ENCODE measurements around the gene PRDM15.

DNA sequence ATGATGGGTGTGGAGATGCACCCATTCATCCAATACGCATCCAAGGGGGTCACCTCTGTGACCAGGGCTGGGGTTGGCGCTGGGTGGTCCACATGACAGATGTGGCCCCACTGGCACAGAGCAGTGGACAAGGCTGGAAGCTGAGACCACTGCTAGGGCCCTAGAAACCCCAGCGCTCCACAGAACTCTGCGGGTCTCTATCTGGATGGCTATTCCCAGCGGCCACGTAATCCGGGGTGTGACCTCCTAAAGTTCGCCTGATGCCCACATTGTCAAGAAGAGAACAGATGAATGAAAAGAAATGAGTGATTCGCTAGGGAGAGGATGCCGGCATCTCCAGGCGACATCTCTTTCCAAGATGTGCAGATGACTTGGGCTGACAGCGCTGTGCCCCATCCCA, 55.2 kb downstream of the PRDM15 start:
- TF ChIP-seq EZH2 (IDR thresholded peaks at IDR 0.05; ENCODE audit: insufficient read depth, poor library complexity, severe bottlenecking) (no peak), EZH2phosphoT487 (IDR thresholded peaks at IDR 0.05; ENCODE audit: insufficient read depth, low read depth) (no peak)
